Measurements from ENCODE around the gene PRKN. TPM values are rescaled to one million over a fixed set of nuclear protein-coding genes. Genes with fewer than 3 reads are reported as not detected.

The PRKN gene
- total RNA-seq, 1 donor from 2014 or later: 4.9 TPM

DNA sequence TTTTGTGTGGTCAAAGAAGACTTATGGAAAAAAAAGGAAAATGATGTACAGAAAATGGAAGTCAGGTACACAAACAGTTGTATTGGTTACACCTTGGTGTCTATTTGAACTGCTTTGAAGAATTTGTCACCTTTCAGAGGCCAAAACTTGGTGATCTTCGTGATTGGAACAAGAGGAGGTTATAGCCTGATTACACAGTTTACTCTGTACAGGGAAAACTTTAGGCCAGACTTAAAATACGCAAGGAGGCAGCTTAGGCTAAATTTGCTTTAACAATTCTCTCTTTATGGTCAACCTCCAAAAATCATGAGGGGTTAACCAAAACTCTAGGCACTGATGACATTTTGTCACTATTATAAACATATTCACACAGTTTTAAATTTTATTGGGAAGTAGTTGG lies 353.7 kb downstream of the PRKN start:
- Histone ChIP-seq H3K27ac (no peak overlapping the region), H3K27me3 (no peaks in the 10 kb centered on the region), H3K4me3 (no peak overlapping the region), H3K9me3 (no peaks in the 10 kb centered on the region), H3K4me1 (no peaks in the 10 kb centered on the region), H3K36me3 (no peaks in the 10 kb centered on the region)
- TF ChIP-seq POLR2A (IDR thresholded peaks at IDR 0.05) (no peak), POLR2AphosphoS5 (IDR thresholded peaks at IDR 0.05; ENCODE audit: insufficient read depth in 1 of 2, low read depth in 1 of 2) (no peak), CTCF (IDR thresholded peaks at IDR 0.05) (no peak)
- no peak for DNase-seq (ENCODE audit: extremely low spot score in 2 of 2)
- intact Hi-C loops (cut with DNase I): no loop called here

GRCh38 chr6:162373192-162373591 lies 354.4 kb downstream of the PRKN start:
- DNase-seq (ENCODE audit: extremely low spot score in 2 of 2): no peak
- intact Hi-C loops (cut with DNase I): no loop called here
- H3K9me3 ChIP-seq: no peaks in the 10 kb centered on the region
- H3K4me1 ChIP-seq: no peaks in the 10 kb centered on the region
- no peak overlapping the region for H3K4me3 ChIP-seq
- TF ChIP-seq CTCF (IDR thresholded peaks at IDR 0.05): no peak
- TF ChIP-seq POLR2AphosphoS5 (IDR thresholded peaks at IDR 0.05; ENCODE audit: insufficient read depth in 1 of 2, low read depth in 1 of 2): no peak
- no peak for TF ChIP-seq POLR2A (IDR thresholded peaks at IDR 0.05)
- H3K27ac ChIP-seq: no peak overlapping the region
- H3K36me3 ChIP-seq: no peaks in the 10 kb centered on the region
- H3K27me3 ChIP-seq: no peaks in the 10 kb centered on the region

- H3K27ac ChIP-seq: no peak overlapping the region
- H3K4me1 ChIP-seq: no peaks in the 10 kb centered on the region
- no peaks in the 10 kb centered on the region for H3K27me3 ChIP-seq
- DNase-seq (ENCODE audit: extremely low spot score in 2 of 2): no peak
- H3K9me3 ChIP-seq: no peaks in the 10 kb centered on the region
- H3K4me3 ChIP-seq: no peak overlapping the region
- no peaks in the 10 kb centered on the region for H3K36me3 ChIP-seq
- intact Hi-C loops (cut with DNase I): no loop called here
- TF ChIP-seq POLR2A (IDR thresholded peaks at IDR 0.05) (no peak), POLR2AphosphoS5 (IDR thresholded peaks at IDR 0.05; ENCODE audit: insufficient read depth in 1 of 2, low read depth in 1 of 2) (no peak), CTCF (IDR thresholded peaks at IDR 0.05) (no peak)
Observed at GRCh38 chr6:162372106-162372505, 355.5 kb downstream of the PRKN start.

GRCh38 chr6:162371121-162371520 lies 356.4 kb downstream of the PRKN start:
- TF ChIP-seq POLR2AphosphoS5 (IDR thresholded peaks at IDR 0.05; ENCODE audit: insufficient read depth in 1 of 2, low read depth in 1 of 2): no peak
- TF ChIP-seq CTCF (IDR thresholded peaks at IDR 0.05): no peak
- TF ChIP-seq POLR2A (IDR thresholded peaks at IDR 0.05): no peak
- Histone ChIP-seq H3K27me3 (no peaks in the 10 kb centered on the region), H3K4me3 (no peak overlapping the region), H3K9me3 (no peaks in the 10 kb centered on the region), H3K27ac (no peak overlapping the region), H3K36me3 (no peaks in the 10 kb centered on the region), H3K4me1 (no peaks in the 10 kb centered on the region)
- DNase-seq (ENCODE audit: extremely low spot score in 2 of 2): no peak
- intact Hi-C loops (cut with DNase I): no loop called here

DNA sequence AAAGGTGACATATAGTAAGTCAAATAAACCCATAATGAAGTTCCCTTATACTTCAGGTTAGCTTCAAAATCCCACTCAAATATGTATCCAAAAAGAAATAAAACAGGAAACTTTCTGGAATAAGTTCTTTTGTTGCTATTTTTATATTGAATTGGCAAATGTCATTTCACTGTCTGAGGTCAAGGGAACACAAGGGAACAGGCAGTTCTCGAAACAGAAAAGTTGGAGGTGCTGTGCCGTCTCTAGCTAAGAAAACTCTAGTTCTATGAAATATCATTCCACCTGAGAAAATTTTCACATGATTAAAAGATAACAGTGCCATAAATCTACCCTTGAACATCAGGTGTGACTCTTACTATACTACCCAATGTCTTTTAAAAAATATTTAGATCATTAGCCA lies 358.5 kb downstream of the PRKN start:
- no peak overlapping the region for H3K27ac ChIP-seq
- H3K36me3 ChIP-seq: no peaks in the 10 kb centered on the region
- H3K4me1 ChIP-seq: no peaks in the 10 kb centered on the region
- no peaks in the 10 kb centered on the region for H3K9me3 ChIP-seq
- H3K4me3 ChIP-seq: no peak overlapping the region
- H3K27me3 ChIP-seq: no peaks in the 10 kb centered on the region
- intact Hi-C loops (cut with DNase I): no loop called here
- TF ChIP-seq CTCF (IDR thresholded peaks at IDR 0.05) (no peak), POLR2A (IDR thresholded peaks at IDR 0.05) (no peak), POLR2AphosphoS5 (IDR thresholded peaks at IDR 0.05; ENCODE audit: insufficient read depth in 1 of 2, low read depth in 1 of 2) (no peak)
- no peak for DNase-seq (ENCODE audit: extremely low spot score in 2 of 2)
